PFSK-1 (cell line): ENCODE measurements around the gene DNTT.

Experiments used
- FOXP2 ChIP-seq: optimal IDR thresholded peaks from 2 replicates; pipeline ENCODE3; 2011; ENCODE audit warnings: borderline replicate concordance, control low read depth, inconsistent platforms; ENCODE audit not compliant: insufficient read depth; ENCODE audit errors: extremely low read length, extremely low read depth
- POLR2AphosphoS5 ChIP-seq: IDR thresholded peaks from 2 replicates; pipeline ENCODE4 v1.6.1; 2012; ENCODE audit warnings: low read depth, mild to moderate bottlenecking, control low read depth, low read length, moderate library complexity
- REST ChIP-seq, 2 experiments: IDR thresholded peaks; 2 replicates each; pipeline versions ENCODE4 v1.6.1 to v1.8.0; 2011 to 2012; ENCODE audit warnings: low read depth in 2 of 2, low read length in 2 of 2, control low read depth in 1 of 2, inconsistent platforms in 1 of 2, mild to moderate bottlenecking in 1 of 2, moderate library complexity in 1 of 2; ENCODE audit not compliant: insufficient read depth in 1 of 2
- SIN3A ChIP-seq: IDR thresholded peaks from 2 replicates; pipeline ENCODE4 v1.6.1; 2012; ENCODE audit warnings: mild to moderate bottlenecking, low read length, moderate library complexity, borderline replicate concordance; ENCODE audit not compliant: insufficient read depth
- TAF1 ChIP-seq: IDR thresholded peaks from 2 replicates; pipeline ENCODE4 v1.6.1; 2012; ENCODE audit warnings: low read length, control low read depth, borderline replicate concordance; ENCODE audit not compliant: insufficient read depth

DNTT gene

DNA sequence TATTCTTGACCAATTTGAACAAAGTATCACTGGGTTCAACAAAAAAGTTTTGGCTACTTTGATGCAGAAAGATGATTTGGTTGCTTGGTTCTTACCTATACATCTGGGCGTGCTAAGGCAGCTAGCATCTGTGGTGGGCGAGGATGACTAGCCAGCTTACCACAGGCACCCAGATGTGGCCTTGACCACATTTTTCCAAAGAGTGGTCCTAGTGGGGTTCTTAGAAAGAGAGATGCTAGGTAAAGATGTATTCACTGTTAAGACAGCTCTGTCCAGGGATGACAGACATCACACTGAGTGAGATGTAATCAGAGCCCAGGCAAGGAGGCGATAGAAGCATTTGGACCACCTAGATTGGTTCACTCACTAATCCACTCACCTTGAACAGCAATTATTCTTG lies 785 bp downstream of the DNTT start:
- TF ChIP-seq REST (IDR thresholded peaks at IDR 0.05; ENCODE audit: insufficient read depth in 1 of 2, low read depth in 2 of 2, low read length in 2 of 2) (no peak), TAF1 (no peak), SIN3A (no peak), POLR2AphosphoS5 (no peak), FOXP2 (no peak)

DNA sequence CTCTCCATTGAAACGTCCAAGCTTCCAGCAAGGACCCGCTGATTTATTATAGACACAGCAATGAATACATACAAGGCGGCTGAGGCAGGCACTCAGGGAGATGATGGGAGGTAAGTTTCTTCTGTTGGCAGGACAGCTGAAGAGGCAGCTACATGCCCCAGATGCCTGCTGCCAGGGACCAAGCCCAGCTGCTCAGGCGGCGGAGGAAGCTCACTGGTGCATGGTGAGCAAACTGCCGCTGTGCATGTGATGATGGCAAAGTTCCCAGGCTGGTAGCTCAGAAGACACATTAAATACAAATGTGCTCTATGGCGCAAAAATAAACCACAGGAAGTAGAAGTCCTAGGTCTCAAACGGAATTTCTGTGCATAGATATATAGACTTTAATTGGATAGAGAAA lies 2.3 kb downstream of the DNTT start:
- TF ChIP-seq FOXP2 (no peak), REST (IDR thresholded peaks at IDR 0.05; ENCODE audit: insufficient read depth in 1 of 2, low read depth in 2 of 2, low read length in 2 of 2) (no peak), POLR2AphosphoS5 (no peak), SIN3A (no peak), TAF1 (no peak)

DNA sequence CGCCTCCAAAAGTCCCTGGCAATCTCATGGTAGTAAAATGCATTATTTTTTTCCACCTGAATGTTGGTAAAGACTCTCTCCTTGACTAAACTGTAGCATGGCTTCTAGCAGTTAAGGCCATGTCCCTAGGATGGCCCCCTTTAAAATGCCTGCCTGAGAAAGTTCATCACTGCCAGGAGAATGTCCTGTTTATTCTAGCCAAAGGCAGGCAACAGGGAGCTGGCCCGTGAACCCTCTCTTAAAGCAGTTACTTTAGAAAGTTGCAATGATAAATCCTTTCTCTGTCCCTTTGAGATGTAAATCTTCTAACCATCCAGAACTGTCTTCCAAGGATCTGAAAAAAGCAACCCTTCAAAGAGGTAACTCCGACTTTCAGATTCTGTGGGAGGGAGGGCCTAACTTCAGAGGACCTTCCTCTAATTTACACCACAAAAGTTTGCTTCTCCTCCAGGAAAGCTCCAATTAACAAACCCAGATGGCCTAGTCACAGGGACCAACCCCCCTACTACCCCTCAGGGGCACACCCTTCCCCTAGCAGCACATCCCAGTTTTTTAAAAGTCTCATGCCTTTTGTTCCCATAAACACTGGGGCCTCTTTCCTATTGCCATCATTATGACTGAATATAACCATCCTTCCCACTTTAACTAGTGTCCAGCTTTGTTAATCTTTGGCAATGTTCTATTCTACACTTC lies 5.5 kb downstream of the DNTT start:
- TF ChIP-seq REST (IDR thresholded peaks at IDR 0.05; ENCODE audit: insufficient read depth in 1 of 2, low read depth in 2 of 2, low read length in 2 of 2) (no peak), TAF1 (no peak), FOXP2 (no peak), POLR2AphosphoS5 (no peak), SIN3A (no peak)

- no peak for TF ChIP-seq SIN3A
- TF ChIP-seq TAF1, result no peak
Observed at GRCh38 chr10:96310321-96310669, 6.1 kb downstream of the DNTT start.

GRCh38 chr10:96311180-96311715 lies 7.0 kb downstream of the DNTT start:
- TF ChIP-seq REST (IDR thresholded peaks at IDR 0.05; ENCODE audit: insufficient read depth in 1 of 2, low read depth in 2 of 2, low read length in 2 of 2) (no peak), SIN3A (no peak), TAF1 (no peak), POLR2AphosphoS5 (no peak), FOXP2 (no peak)
